Neural cell (in vitro differentiated cells): Measurements from ENCODE around the gene SERPINB1. TPM values are rescaled to one million over a fixed set of nuclear protein-coding genes. Genes with fewer than 3 reads are reported as not detected.

Experiments
- H2AFZ ChIP-seq: fragments of 200-600, 300-800 bp; sonication (generic), shearing (Covaris generic); 2 replicates; pipeline ENCODE4 v1.6.0; 2014; ENCODE audit warnings: low read depth, mild to moderate bottlenecking, antibody characterized with exemption, low read length, moderate library complexity
- H3F3A ChIP-seq: fragments of 200-600 bp; shearing (Covaris generic); 2 replicates; pipeline ENCODE4 v1.6.1; 2016; ENCODE audit warnings: mild to moderate bottlenecking, moderate library complexity, mixed read lengths, antibody characterized with exemption, low read length; ENCODE audit not compliant: insufficient read depth, poor library complexity, severe bottlenecking
- H3K27ac ChIP-seq: fragments of 200-600, 300-800 bp; sonication (generic), shearing (Covaris generic); 2 replicates; pipeline ENCODE4 v1.5.1; 2014; ENCODE audit warnings: mild to moderate bottlenecking, low read length, moderate library complexity
- H3K27me3 ChIP-seq: fragments of 300-800, 200-600 bp; sonication (generic), shearing (Covaris generic); 2 replicates; pipeline ENCODE4 v1.6.0; 2014; ENCODE audit warnings: mild to moderate bottlenecking, low read depth, low read length, moderate library complexity; ENCODE audit not compliant: insufficient read depth
- H3K36me3 ChIP-seq: fragments of 300-800, 200-600 bp; sonication (generic), shearing (Covaris generic); 2 replicates; pipeline ENCODE4 v1.5.1; 2014; ENCODE audit warnings: mild to moderate bottlenecking, antibody characterized with exemption, low read length, moderate library complexity; ENCODE audit not compliant: insufficient read depth
- H3K4me2 ChIP-seq: fragments of 300-800, 200-600 bp; sonication (generic), shearing (Covaris generic); 2 replicates; pipeline ENCODE4 v1.6.0; 2014; ENCODE audit warnings: mild to moderate bottlenecking, low read length
- H3K4me3 ChIP-seq: fragments of 300-800, 200-600 bp; sonication (generic), shearing (Covaris generic); 2 replicates; pipeline ENCODE4 v1.5.1; 2014; ENCODE audit warnings: mild to moderate bottlenecking, low read length, moderate library complexity
- H3K79me2 ChIP-seq: fragments of 200-600 bp; shearing (Covaris generic); replicated peaks from 2 replicates; pipeline ENCODE4 v1.6.0; 2014; ENCODE audit warnings: mild to moderate bottlenecking, low read length, moderate library complexity; ENCODE audit not compliant: insufficient read depth
- H3K9ac ChIP-seq: fragments of 300-800, 200-600 bp; sonication (generic), shearing (Covaris generic); 2 replicates; pipeline ENCODE4 v1.6.1; 2016; ENCODE audit warnings: mild to moderate bottlenecking, low read length, mixed read lengths
- H3K9me2 ChIP-seq: fragments of 200-600 bp; shearing (Covaris generic); 2 replicates; pipeline ENCODE4 v1.6.1; 2016; ENCODE audit warnings: mild to moderate bottlenecking, low read length, mixed read lengths; ENCODE audit not compliant: insufficient read depth
- H3K9me3 ChIP-seq: fragments of 200-600, 300-800 bp; sonication (generic), shearing (Covaris generic); 2 replicates; pipeline ENCODE4 v1.6.1; 2016; ENCODE audit warnings: mild to moderate bottlenecking, mixed run types, low read length, moderate library complexity, mixed read lengths
- H4K20me1 ChIP-seq: fragments of 200-600 bp; shearing (Covaris generic); 2 replicates; pipeline ENCODE4 v1.6.1; 2016; ENCODE audit warnings: mild to moderate bottlenecking, mixed run types; ENCODE audit not compliant: insufficient read depth
- EP300 ChIP-seq: fragments of 450-650 bp; conservative IDR thresholded peaks from 2 replicates; pipeline ENCODE4 v1.6.1; 2014; ENCODE audit warnings: antibody characterized with exemption, mild to moderate bottlenecking, moderate library complexity; ENCODE audit not compliant: poor library complexity, severe bottlenecking
- EZH2 ChIP-seq: fragments of 200-600, 300-800 bp; shearing (Covaris generic), sonication (generic); IDR thresholded peaks from 2 replicates; pipeline ENCODE4 v1.6.1; 2014; ENCODE audit warnings: antibody characterized with exemption, low read length, borderline replicate concordance, mild to moderate bottlenecking; ENCODE audit not compliant: insufficient read depth, poor library complexity, severe bottlenecking
- MXI1 ChIP-seq: fragments of 450-650 bp; conservative IDR thresholded peaks from 2 replicates; pipeline ENCODE4 v1.6.1; 2014; ENCODE audit warnings: antibody characterized with exemption, mild to moderate bottlenecking; ENCODE audit not compliant: poor library complexity, severe bottlenecking
- POLR2AphosphoS5 ChIP-seq: IDR thresholded peaks from 2 replicates; pipeline ENCODE4 v1.6.1; 2012
- RAD21 ChIP-seq: fragments of 450-650 bp; conservative IDR thresholded peaks from 2 replicates; pipeline ENCODE4 v1.6.1; 2014; ENCODE audit warnings: antibody characterized with exemption, mild to moderate bottlenecking, moderate library complexity
- REST ChIP-seq: IDR thresholded peaks from 2 replicates; pipeline ENCODE4 v1.6.1; 2012; ENCODE audit warnings: borderline replicate concordance
- SMC3 ChIP-seq: fragments of 450-650 bp; conservative IDR thresholded peaks from 2 replicates; pipeline ENCODE4 v1.6.1; 2014; ENCODE audit warnings: antibody characterized with exemption, mild to moderate bottlenecking, moderate library complexity; ENCODE audit not compliant: poor library complexity
- TAF1 ChIP-seq: IDR thresholded peaks from 2 replicates; pipeline ENCODE4 v1.6.1; 2012; ENCODE audit warnings: low read depth
- polyA plus RNA-seq: library from polyadenylated mRNA; depleted of rRNA; stranded (reverse); fragments of >200 nt; gene quantifications from 2 replicates; pipeline ENCODE4 v1.2.3, GENCODE V29; 2014
- TF ChIP-seq, protein P1 (sequence below): fragments of 450-650 bp; IDR thresholded peaks from 2 replicates; pipeline ENCODE4 v1.5.1; 2014; ENCODE audit warnings: antibody characterized with exemption, mild to moderate bottlenecking, moderate library complexity; ENCODE audit not compliant: poor library complexity, severe bottlenecking

The SERPINB1 gene
- polyA plus RNA-seq, 1 donor from 2014 or later, result not detected

DNA sequence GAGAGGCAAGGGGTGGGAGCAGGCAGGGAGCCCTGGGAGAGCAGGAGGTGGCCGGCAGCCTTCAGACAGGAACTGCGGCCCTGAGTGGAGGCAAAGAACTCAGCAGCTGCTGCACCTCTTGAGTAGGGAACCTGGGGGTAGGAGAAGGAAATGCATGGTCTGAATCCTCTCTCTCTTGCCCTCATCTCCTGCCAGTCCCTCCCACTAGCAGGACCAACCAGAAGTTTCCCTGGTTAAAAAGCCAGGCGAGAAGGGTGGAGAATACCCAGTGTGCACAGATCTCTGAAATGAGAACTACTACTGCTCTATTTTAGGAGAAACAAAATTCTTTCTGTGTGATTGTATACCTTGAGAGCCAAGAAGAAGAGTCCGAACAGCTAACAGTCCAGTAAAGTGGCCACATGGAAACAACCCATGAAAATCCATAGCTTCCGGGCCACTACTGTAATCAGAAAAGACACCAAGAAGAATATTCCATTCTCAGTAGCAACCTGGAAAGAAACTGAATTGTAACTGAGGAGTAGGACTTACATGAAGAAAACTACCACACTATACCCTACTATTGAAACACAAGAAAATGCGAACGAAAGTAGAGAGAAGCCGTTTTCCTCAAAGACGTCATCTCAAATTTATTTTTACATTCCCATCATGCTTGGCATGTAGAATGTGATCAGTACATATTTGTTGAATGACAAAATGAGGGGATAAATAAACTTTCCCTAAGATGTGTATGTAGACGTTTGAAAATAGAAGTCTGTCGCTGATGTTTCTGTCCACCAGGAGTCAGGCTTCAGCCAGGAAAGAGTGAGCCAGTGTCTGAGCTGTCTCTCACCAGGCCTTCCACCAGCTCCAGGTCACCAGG is 50.8 kb downstream of the SERPINB1 start:
- Histone ChIP-seq H3K9me3 (no peaks in the 10 kb centered on the region), H3K27ac (no peak overlapping the region), H3K36me3 (no peaks in the 10 kb centered on the region), H2AFZ (no peak overlapping the region), H3K9ac (no peak overlapping the region), H3K79me2 (no peaks in the 10 kb centered on the region), H3F3A (no peaks in the 10 kb centered on the region), H3K27me3 (no peaks in the 10 kb centered on the region), H3K4me3 (no peak overlapping the region), H3K4me2 (no peak overlapping the region), H4K20me1 (no peaks in the 10 kb centered on the region), H3K9me2 (no peaks in the 10 kb centered on the region)
- TF ChIP-seq POLR2AphosphoS5 (no peak), MXI1 (no peak), RAD21 (peak; percentile 74), TAF1 (no peak), SMC3 (peak; percentile 76), EP300 (no peak), REST (no peak), EZH2 (no peak)
- TF ChIP-seq, protein P1, sequence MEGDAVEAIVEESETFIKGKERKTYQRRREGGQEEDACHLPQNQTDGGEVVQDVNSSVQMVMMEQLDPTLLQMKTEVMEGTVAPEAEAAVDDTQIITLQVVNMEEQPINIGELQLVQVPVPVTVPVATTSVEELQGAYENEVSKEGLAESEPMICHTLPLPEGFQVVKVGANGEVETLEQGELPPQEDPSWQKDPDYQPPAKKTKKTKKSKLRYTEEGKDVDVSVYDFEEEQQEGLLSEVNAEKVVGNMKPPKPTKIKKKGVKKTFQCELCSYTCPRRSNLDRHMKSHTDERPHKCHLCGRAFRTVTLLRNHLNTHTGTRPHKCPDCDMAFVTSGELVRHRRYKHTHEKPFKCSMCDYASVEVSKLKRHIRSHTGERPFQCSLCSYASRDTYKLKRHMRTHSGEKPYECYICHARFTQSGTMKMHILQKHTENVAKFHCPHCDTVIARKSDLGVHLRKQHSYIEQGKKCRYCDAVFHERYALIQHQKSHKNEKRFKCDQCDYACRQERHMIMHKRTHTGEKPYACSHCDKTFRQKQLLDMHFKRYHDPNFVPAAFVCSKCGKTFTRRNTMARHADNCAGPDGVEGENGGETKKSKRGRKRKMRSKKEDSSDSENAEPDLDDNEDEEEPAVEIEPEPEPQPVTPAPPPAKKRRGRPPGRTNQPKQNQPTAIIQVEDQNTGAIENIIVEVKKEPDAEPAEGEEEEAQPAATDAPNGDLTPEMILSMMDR, result peak; percentile 74

DNA sequence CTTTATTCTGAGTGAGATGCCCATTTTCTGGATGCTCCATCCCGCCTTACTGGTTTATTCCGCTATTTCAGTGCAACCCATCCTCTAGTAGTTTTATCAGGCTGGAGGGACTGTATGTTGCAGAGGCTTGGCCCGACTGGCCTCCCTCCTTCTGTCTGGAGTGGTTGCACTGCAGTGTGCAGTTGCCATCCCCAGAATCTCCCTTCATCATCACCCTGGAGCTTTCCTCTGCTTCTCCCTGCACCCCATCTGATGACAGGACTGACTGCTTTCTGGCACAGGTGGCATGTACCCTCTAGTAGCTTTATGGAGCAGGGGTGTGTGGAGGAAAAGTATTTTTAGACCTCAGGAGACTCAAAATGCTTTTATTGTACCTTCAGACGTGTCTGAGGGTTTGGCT is 55.4 kb downstream of the SERPINB1 start:
- no peak for TF ChIP-seq REST
- TF ChIP-seq POLR2AphosphoS5, result no peak
- no peak for TF ChIP-seq EP300
- TF ChIP-seq EZH2, result no peak
- TF ChIP-seq TAF1, result no peak
- TF ChIP-seq RAD21, result no peak
- no peak for TF ChIP-seq SMC3
- no peak for TF ChIP-seq MXI1
- TF ChIP-seq, protein P1, result no peak
- no peak overlapping the region for H2AFZ ChIP-seq
- no peak overlapping the region for H3K9ac ChIP-seq
- no peak overlapping the region for H3K4me2 ChIP-seq
- H3F3A ChIP-seq, result no peaks in the 10 kb centered on the region
- H3K27ac ChIP-seq, result no peak overlapping the region
- H3K4me3 ChIP-seq, result no peak overlapping the region
- peaks cover 5% of the 10 kb centered on the region for H3K36me3 ChIP-seq
- no peaks in the 10 kb centered on the region for H3K9me3 ChIP-seq
- no peaks in the 10 kb centered on the region for H3K27me3 ChIP-seq
- H3K9me2 ChIP-seq, result no peaks in the 10 kb centered on the region
- H4K20me1 ChIP-seq, result no peaks in the 10 kb centered on the region
- no peaks in the 10 kb centered on the region for H3K79me2 ChIP-seq
